Activated T-cell treated with anti-CD3 and anti-CD28 coated beads, Interleukin-2, amount 50 U/mL, for 72 hours (primary cell): ENCODE data around the gene ACADS. TPM values are rescaled to one million over a fixed set of nuclear protein-coding genes. Genes with fewer than 3 reads are reported as not detected.

ENCODE experiments used
- ATAC-seq, 2 donors: fragments of 150-1000 bp; cut with Tn5 transposase; replicated peaks in 1 of 2; 2 replicates each; pipeline ENCODE4 v1.10.0; 2021; ENCODE audit warnings: moderate library complexity in 2 of 2, mild to moderate bottlenecking in 1 of 2
- DNase-seq, 2 donors: peaks; one replicate each; pipeline ENCODE4 v3.0.0; 2021 to 2022; ENCODE audit warnings: mixed read lengths in 1 of 2
- H3K27ac Mint-ChIP-seq: one replicate; pipeline ENCODE4 v1.8.0; 2022; ENCODE audit warnings: mild to moderate bottlenecking, moderate library complexity, mixed read lengths
- H3K27me3 Mint-ChIP-seq: one replicate; pipeline ENCODE4 v1.8.0; 2022; ENCODE audit warnings: low read depth, mixed read lengths
- H3K36me3 Mint-ChIP-seq, 2 donors: one replicate each; pipeline ENCODE4 v1.8.0; 2022; ENCODE audit warnings: mixed read lengths in 2 of 2, mild to moderate bottlenecking in 1 of 2; ENCODE audit not compliant: insufficient read depth in 2 of 2
- H3K4me1 Mint-ChIP-seq: one replicate; pipeline ENCODE4 v1.8.0; 2022; ENCODE audit warnings: low read depth, mixed read lengths
- H3K4me3 Mint-ChIP-seq, 2 donors: one replicate each; pipeline ENCODE4 v1.8.0; 2022; ENCODE audit warnings: mild to moderate bottlenecking in 2 of 2, mixed read lengths in 2 of 2, moderate library complexity in 2 of 2
- H3K9me3 Mint-ChIP-seq, 2 donors: one replicate each; pipeline ENCODE4 v1.8.0; 2022; ENCODE audit warnings: mixed read lengths in 2 of 2
- total RNA-seq, 2 donors: library from RNA; stranded (reverse); gene quantifications; one replicate each; pipeline ENCODE4 v1.2.3, GENCODE V29; 2022

Gene ACADS
- total RNA-seq, 2 donors from 2014 or later = 17.8 to 20.0 TPM

DNA sequence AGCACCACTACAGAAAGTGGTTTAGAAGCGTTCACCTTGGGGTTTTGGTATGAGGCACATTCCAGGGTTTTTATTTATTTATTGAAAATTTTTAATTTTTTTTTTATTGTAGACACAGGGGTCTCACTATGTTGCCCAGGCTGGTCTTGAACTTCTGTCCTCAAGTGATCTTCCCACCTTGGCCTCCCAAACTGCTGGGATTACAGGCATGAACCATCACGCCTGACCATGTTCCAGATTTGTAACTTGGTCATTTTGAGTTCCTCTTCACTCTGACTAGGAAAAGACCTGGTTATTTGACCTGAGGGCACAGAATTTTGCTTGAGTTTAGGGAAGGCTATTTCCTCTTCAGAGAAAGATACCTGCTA is 35.6 kb upstream of the ACADS start:
- ATAC-seq (no peak), DNase-seq (no peak)
- Mint-ChIP-seq H3K4me1 (peaks cover 54% of the 10 kb centered on the region), H3K36me3 (peaks cover 0 to 7% of the 10 kb centered on the region in 2 donors), H3K27me3 (no peaks in the 10 kb centered on the region), H3K9me3 (no peaks in the 10 kb centered on the region), H3K27ac (no peak overlapping the region), H3K4me3 (no peak overlapping the region)

DNA sequence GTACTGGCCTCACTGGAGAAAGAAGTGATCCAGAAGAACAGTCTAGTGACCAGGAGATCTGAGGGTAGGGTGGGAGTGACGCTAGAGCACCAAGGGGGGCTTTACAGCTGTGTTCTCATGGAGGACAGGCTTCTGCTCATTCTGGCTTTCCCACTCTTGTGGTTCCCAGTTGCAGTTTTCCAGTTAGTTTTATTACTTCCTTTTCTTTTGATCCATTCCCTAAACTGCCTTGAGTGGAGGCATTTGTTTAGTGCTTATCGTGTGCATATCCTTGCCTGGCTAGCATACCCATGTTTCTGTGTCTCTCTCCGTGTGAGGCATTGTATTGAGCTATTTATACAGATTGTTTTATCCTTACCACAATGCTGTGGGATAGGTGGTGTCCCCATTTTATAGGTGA is 34.6 kb upstream of the ACADS start:
- ATAC-seq (no peak), DNase-seq (no peak)
- Mint-ChIP-seq H3K27ac (no peak overlapping the region), H3K4me1 (peaks cover 50% of the 10 kb centered on the region), H3K36me3 (peaks cover 0 to 7% of the 10 kb centered on the region in 2 donors), H3K4me3 (peak overlapping the region in 1 of 2 donors; percentile 13), H3K9me3 (no peaks in the 10 kb centered on the region), H3K27me3 (no peaks in the 10 kb centered on the region)

DNA sequence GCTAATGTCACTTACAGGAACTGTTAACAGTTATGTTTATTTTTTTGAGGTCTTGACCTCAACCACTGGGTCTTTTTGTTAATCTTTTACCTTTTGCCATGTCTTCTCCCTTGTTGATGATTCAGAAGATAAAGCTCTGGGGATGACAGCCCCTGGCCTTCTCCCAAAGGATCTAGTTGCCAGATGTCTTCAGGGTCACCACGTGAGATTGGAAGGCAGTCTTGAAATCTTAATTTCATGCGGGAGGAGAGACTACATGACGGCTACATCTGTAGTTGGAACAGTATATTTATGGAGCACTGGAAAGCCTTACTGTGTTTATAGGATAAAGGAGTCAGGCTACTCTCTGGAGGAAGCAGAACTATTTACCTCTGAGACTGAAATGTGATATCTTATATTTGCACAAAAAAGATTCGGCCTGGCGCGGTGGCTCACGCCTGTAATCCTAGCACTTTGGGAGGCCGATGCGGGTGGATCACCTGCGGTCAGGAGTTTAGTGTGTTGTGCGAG is 33.0 kb upstream of the ACADS start:
- Mint-ChIP-seq H3K27ac (peak overlapping the region; percentile 17), H3K36me3 (peaks cover 3 to 12% of the 10 kb centered on the region in 2 donors), H3K9me3 (no peaks in the 10 kb centered on the region), H3K4me1 (peaks cover 49% of the 10 kb centered on the region), H3K27me3 (no peaks in the 10 kb centered on the region), H3K4me3 (no peak overlapping the region)
- no peak for DNase-seq
- ATAC-seq = no peak

DNA sequence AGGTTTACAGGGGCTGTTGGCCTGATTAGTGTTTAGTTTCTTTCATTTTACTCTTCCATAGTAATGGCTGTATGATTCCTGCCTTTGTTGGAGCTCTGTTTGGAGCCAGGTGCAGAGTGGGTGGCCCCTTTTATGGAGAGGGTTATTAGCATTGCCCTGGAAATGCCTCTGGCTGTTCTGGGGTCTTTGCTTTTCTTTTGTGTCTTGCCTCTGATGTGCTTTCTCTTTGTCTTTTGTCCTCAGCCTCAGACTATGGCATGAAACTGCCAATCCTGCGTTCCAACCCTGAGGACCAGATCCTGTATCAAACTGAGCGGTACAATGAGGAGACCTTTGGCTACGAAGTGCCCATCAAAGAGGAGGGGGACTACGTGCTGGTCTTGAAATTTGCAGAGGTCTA is 31.8 kb upstream of the ACADS start:
- DNase-seq (no peak), ATAC-seq (no peak)
- Mint-ChIP-seq H3K4me3 (no peak overlapping the region), H3K27ac (no peak overlapping the region), H3K27me3 (no peaks in the 10 kb centered on the region), H3K9me3 (no peaks in the 10 kb centered on the region), H3K36me3 (peaks cover 3 to 10% of the 10 kb centered on the region in 2 donors), H3K4me1 (peaks cover 37% of the 10 kb centered on the region)

DNA sequence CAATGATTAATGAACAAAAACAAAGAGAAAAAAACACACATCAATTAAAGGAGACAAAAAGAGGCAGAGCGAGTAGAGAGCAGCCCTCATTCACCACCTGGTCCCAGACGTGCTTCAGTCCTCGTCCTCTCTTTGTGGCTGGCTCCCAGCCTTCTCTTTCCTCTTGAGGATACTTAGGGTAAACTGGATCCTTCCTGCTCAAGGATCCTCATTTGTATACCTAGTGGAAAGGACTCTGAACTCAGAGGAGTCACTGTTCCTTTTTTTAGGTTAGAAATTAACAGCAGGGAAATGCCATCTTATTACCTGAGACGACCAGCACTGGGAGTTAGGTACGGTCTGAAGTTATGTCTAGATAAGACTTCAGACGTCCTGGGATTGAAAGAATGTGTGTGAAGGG is 29.0 kb upstream of the ACADS start:
- Mint-ChIP-seq H3K27me3 (no peaks in the 10 kb centered on the region), H3K36me3 (peaks cover 3 to 17% of the 10 kb centered on the region in 2 donors), H3K27ac (no peak overlapping the region), H3K9me3 (no peaks in the 10 kb centered on the region), H3K4me1 (peaks cover 12% of the 10 kb centered on the region), H3K4me3 (no peak overlapping the region)
- ATAC-seq (no peak), DNase-seq (no peak)

DNA sequence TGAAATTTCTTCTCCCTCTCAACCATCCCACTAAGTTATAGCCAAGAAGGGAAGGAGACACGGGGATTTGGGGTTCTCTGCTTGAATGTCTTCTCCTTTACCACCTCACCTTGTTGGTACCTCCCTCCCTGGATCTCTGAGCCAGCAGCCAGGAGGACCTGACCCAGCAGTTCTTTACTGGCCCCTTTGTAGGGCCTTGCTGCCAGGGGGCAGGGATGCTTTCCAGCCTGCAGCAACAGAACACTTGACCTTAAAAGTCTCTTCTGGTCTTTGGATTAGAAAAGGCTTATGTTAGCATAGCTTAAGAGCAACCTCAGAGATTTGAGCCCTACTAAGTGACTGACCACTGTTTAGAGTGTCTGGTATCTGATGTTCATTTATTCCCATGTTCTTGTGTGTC is 28.3 kb upstream of the ACADS start:
- Mint-ChIP-seq H3K36me3 (peaks cover 4 to 19% of the 10 kb centered on the region in 2 donors), H3K27ac (peak overlapping the region; percentile 64), H3K9me3 (no peaks in the 10 kb centered on the region), H3K27me3 (no peaks in the 10 kb centered on the region), H3K4me1 (peaks cover 5% of the 10 kb centered on the region), H3K4me3 (no peak overlapping the region)
- no peak for DNase-seq
- ATAC-seq = no peak

DNA sequence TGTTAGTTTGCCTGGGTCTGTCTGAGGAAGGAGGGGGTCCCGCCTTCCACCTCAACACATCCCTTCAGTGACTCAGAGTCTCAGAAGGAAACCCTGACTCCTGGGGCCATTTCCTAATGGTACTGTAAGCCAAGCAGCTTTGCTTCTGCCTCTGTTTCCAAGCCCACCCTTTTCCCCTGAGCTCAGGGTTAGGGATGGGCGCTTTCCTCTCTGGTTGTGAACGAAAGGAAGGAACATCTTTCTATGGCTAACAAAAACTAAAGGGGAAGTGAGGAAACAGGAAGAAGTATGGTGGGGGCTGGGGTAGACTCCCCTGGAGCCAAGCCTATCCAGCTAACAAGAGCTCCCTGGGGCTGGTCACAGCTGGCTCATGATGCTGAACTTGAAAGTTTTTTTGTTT is 27.0 kb upstream of the ACADS start:
- no peak for DNase-seq
- Mint-ChIP-seq H3K27ac (no peak overlapping the region), H3K27me3 (no peaks in the 10 kb centered on the region), H3K9me3 (no peaks in the 10 kb centered on the region), H3K4me3 (no peak overlapping the region), H3K4me1 (no peaks in the 10 kb centered on the region), H3K36me3 (peaks cover 4 to 15% of the 10 kb centered on the region in 2 donors)
- no peak for ATAC-seq

DNA sequence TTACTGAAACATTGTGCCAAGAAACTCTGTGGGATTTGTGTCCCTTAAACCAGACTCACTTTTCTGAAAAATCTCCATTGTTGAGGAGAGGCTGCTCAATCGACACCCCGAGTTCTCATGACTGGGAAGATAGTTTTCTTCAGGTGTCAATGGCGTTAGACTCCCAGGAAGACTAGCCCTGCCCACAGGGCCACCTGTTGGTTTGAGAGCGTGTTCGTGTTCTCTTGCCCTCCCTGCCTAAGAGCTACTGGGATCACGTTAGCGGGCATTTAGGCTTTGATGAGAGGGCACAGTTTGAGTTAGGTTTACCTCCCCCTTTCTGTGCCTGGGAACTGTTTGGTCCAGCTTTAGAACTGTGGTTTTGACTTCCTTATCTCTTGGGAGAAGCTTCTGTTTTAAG is 26.1 kb upstream of the ACADS start:
- H3K27ac Mint-ChIP-seq = no peak overlapping the region
- no peaks in the 10 kb centered on the region for H3K4me1 Mint-ChIP-seq
- no peak for ATAC-seq
- DNase-seq = no peak
- H3K4me3 Mint-ChIP-seq = no peak overlapping the region
- H3K9me3 Mint-ChIP-seq = no peaks in the 10 kb centered on the region
- H3K27me3 Mint-ChIP-seq = no peaks in the 10 kb centered on the region
- H3K36me3 Mint-ChIP-seq = peaks cover 4 to 16% of the 10 kb centered on the region in 2 donors

DNA sequence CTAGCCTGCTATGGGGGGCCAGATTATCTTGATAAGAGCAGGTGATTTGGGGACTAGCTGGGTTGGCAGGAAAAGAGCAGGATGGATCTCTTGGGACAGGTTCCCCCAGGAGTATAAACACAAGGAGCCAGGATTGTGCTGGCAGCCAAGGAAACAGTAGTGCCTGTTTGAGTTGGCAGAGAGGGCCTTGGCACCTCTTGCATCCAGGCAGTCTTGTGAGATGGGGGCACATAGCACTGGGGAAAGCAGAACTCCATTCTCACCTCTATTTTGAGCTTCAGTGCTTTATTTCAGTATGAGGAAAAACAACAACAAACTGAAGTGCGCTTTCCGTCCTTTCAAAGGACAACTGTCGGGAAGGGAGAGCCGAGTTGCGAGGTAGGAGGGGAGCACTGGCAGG is 24.7 kb upstream of the ACADS start:
- no peak overlapping the region for H3K27ac Mint-ChIP-seq
- H3K27me3 Mint-ChIP-seq = no peaks in the 10 kb centered on the region
- H3K9me3 Mint-ChIP-seq = no peaks in the 10 kb centered on the region
- peaks cover 4 to 16% of the 10 kb centered on the region in 2 donors for H3K36me3 Mint-ChIP-seq
- ATAC-seq (no peak), DNase-seq (no peak)
- H3K4me1 Mint-ChIP-seq = no peaks in the 10 kb centered on the region
- no peak overlapping the region for H3K4me3 Mint-ChIP-seq

DNA sequence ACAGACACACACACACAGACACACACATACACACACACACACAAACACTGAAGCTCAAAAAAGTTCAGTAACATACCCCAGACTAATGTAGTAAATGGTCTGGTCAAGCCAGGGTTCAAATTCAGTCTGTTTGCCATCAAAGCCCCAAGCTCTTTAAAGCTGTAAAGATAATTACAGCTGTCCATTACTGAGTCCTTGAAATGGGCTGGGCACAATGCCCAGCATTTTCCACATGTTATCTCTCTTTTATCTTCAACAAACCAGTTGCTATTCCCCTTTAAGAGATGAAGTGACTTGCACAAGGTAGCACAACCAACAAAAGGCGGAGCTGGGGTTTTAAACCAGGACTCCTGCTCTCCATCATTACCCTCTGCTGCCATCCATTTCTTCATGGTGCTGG is 23.0 kb upstream of the ACADS start:
- ATAC-seq = no peak
- no peaks in the 10 kb centered on the region for H3K4me1 Mint-ChIP-seq
- H3K36me3 Mint-ChIP-seq = peaks cover 1 to 11% of the 10 kb centered on the region in 2 donors
- H3K27ac Mint-ChIP-seq = no peak overlapping the region
- DNase-seq = no peak
- H3K27me3 Mint-ChIP-seq = no peaks in the 10 kb centered on the region
- no peaks in the 10 kb centered on the region for H3K9me3 Mint-ChIP-seq
- no peak overlapping the region for H3K4me3 Mint-ChIP-seq

DNA sequence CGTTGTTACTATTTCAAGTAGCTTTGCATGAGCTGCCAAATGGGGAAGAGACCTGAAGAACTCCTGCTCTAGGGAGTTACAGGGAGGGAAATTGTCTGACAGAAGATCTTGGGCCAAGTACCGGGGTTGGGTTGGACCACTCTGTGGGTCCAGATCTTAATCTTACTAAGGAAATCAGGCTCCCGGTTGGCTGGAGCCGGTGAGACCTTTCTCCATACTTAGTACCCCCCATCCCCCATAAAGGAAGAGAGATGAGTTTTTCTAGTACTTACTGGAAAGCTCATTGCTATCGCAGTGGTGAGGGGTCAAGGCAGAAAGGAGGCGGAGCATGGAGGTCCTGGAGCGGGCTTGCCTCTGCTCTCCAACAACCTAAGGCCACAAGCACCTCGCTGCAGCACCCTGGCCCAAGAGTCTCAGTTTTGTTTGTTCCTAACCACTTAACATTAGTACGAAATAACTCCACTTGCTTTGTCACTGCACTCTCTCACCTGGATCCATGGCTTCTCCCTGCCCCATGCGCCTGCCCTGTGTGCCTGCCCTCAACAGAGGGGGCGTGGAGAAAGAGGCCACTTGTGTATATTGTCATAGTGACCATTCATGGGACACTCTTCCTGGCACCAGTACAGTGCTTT is 22.2 kb upstream of the ACADS start:
- H3K27me3 Mint-ChIP-seq = no peaks in the 10 kb centered on the region
- H3K4me3 Mint-ChIP-seq = no peak overlapping the region
- no peak for DNase-seq
- H3K27ac Mint-ChIP-seq = no peak overlapping the region
- H3K9me3 Mint-ChIP-seq = no peaks in the 10 kb centered on the region
- H3K4me1 Mint-ChIP-seq = no peaks in the 10 kb centered on the region
- H3K36me3 Mint-ChIP-seq = peaks cover 1 to 11% of the 10 kb centered on the region in 2 donors
- no peak for ATAC-seq

DNA sequence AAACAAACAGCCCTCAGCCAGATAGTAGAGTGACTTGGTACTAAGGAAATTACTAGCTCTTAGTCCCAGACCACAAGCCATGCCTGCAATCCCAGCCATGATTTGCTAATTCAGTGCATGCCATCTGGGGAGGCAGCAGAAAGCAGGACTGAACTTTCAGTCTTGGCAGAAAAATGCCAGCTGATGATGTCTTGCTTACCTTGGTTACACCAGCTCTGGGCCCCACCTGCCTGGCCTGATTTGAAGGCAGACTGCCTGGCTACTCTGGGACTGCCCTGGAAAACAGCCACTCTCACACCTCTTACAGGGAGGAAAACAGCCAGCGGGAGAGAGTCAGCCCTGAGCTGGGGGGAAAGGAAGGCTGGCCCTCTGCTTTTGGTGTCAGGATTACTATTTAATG is 20.0 kb upstream of the ACADS start:
- H3K9me3 Mint-ChIP-seq = no peaks in the 10 kb centered on the region
- H3K27ac Mint-ChIP-seq = no peak overlapping the region
- H3K36me3 Mint-ChIP-seq = peaks cover 5 to 7% of the 10 kb centered on the region in 2 donors
- no peak overlapping the region for H3K4me3 Mint-ChIP-seq
- H3K27me3 Mint-ChIP-seq = no peaks in the 10 kb centered on the region
- H3K4me1 Mint-ChIP-seq = peaks cover 10% of the 10 kb centered on the region
- no peak for DNase-seq
- no peak for ATAC-seq

DNA sequence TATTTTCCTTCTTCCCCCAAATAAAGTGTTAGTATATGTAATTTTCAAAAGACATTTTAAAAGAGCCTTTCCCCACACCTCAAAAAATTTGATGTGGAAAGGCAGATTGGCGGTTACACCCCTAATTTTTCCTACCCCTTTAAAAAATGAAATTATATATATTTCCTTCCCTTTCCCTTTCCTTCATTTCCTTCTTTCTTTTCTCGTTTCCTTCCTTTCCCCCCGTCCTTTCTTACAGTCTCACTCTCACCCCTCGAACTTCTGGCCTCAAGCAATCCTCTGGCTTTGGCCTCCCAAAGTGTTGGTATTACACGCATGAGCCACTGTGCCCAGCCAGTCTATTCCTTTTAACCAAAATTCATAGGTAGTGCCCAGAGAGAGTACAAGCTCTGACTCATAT is 19.6 kb upstream of the ACADS start:
- Mint-ChIP-seq H3K36me3 (peaks cover 3 to 5% of the 10 kb centered on the region in 2 donors), H3K9me3 (no peaks in the 10 kb centered on the region), H3K27me3 (no peaks in the 10 kb centered on the region), H3K27ac (no peak overlapping the region), H3K4me3 (no peak overlapping the region), H3K4me1 (peaks cover 10% of the 10 kb centered on the region)
- DNase-seq = no peak
- ATAC-seq = no peak

DNA sequence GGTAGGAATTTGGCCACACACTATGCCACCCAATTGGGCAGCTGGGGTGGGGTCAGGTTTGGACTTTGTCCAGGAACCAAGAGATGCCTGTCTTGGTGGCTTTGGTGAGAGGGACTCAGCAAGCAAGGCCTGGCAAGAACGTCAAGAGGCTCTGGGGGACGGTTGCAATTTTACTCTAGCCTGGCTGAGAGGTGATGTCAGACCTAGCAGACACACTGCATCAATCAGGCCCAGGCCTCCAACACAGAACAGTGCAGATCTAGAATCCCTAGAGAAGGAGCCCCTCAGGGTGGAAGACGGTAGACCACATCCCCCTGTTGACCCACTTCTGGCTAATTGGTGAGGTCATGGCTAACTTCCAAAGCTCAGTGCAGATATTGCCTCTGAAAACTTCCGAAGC is 17.0 kb upstream of the ACADS start:
- Mint-ChIP-seq H3K4me3 (no peak overlapping the region), H3K4me1 (peaks cover 33% of the 10 kb centered on the region), H3K9me3 (no peaks in the 10 kb centered on the region), H3K27ac (no peak overlapping the region), H3K36me3 (peaks cover 3 to 4% of the 10 kb centered on the region in 2 donors), H3K27me3 (no peaks in the 10 kb centered on the region)
- DNase-seq (no peak), ATAC-seq (no peak)
